HFFc6 (cell line): ENCODE measurements around the gene CABP7. TPM values are rescaled to one million over a fixed set of nuclear protein-coding genes. Genes with fewer than 3 reads are reported as not detected.

Experiments used
- DNase-seq: peaks from one replicate; pipeline ENCODE4 v3.0.0-alpha.2; 2018
- H3K27ac Mint-ChIP-seq: 2 replicates; pipeline ENCODE4 v1.8.0; 2020; ENCODE audit warnings: mild to moderate bottlenecking, mixed read lengths
- H3K27me3 Mint-ChIP-seq: 2 replicates; pipeline ENCODE4 v1.8.0; 2021; ENCODE audit warnings: mild to moderate bottlenecking, moderate library complexity, mixed read lengths; ENCODE audit not compliant: insufficient read depth
- H3K36me3 Mint-ChIP-seq: 2 replicates; pipeline ENCODE4 v1.8.0; 2021; ENCODE audit warnings: low read depth, mixed read lengths
- H3K4me1 Mint-ChIP-seq: 2 replicates; pipeline ENCODE4 v1.8.0; 2020; ENCODE audit warnings: low read depth, mixed read lengths
- H3K4me3 Mint-ChIP-seq: 2 replicates; pipeline ENCODE4 v1.8.0; 2020; ENCODE audit warnings: mild to moderate bottlenecking, moderate library complexity, mixed read lengths
- H3K9me3 Mint-ChIP-seq: 2 replicates; pipeline ENCODE4 v1.8.0; 2020; ENCODE audit warnings: mild to moderate bottlenecking, mixed read lengths
- CTCF ChIP-seq: fragments of 200-600 bp; sonication (generic); IDR thresholded peaks from 2 replicates; pipeline ENCODE4 v1.5.0; 2021; ENCODE audit warnings: antibody characterized with exemption, mild to moderate bottlenecking
- total RNA-seq, 6 experiments: library from RNA; stranded (reverse); fragmentation: NEBNext Ultra II Directional; extraction: Animal tissue kit (Norgen Biotek cat#: 25700); gene quantifications; 2 replicates in 1 of 6; 3 replicates in 5 of 6; pipeline ENCODE4 v1.2.3, GENCODE V29; 2021

CABP7 gene
- total RNA-seq, 6 experiments from 2014 or later, result not detected

GRCh38 chr22:29683536-29683935 is 36.3 kb upstream of the CABP7 start:
- TF ChIP-seq CTCF, result no peak
- Mint-ChIP-seq H3K4me1 (no peaks in the 10 kb centered on the region), H3K9me3 (no peaks in the 10 kb centered on the region), H3K27me3 (no peaks in the 10 kb centered on the region; the same call in 1 of the 2 replicates), H3K27ac (no peak overlapping the region), H3K36me3 (peaks cover 21% of the 10 kb centered on the region; the same call in 1 of the 2 replicates), H3K4me3 (no peak overlapping the region)
- DNase-seq, result no peak

DNA sequence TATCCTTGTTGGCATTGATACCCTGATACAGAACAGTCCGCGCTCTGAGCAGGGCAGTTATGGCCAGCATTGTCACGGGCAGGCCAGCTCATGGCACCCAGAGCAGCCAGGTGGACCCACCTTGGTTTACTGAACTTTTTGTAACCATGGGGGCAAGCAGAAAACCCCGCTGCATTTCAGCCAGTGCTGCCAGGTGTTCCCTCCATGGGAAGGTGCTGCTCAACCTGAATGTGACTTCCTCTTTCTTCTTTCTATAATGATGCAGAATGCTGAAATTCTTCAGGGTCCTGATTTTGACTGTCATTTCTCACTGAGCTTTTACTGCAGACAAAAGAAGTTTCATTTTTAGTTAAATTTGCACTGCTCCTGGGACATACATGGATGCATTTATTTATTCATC is 35.6 kb upstream of the CABP7 start:
- H3K27ac Mint-ChIP-seq, result no peak overlapping the region
- H3K36me3 Mint-ChIP-seq, result peaks cover 21% of the 10 kb centered on the region; the same call in 1 of the 2 replicates
- no peaks in the 10 kb centered on the region for H3K9me3 Mint-ChIP-seq
- TF ChIP-seq CTCF, result no peak
- no peak for DNase-seq
- no peak overlapping the region for H3K4me3 Mint-ChIP-seq
- no peaks in the 10 kb centered on the region; the same call in 1 of the 2 replicates for H3K27me3 Mint-ChIP-seq
- H3K4me1 Mint-ChIP-seq, result peaks cover 2% of the 10 kb centered on the region

GRCh38 chr22:29689206-29689879 is 30.5 kb upstream of the CABP7 start:
- Mint-ChIP-seq H3K27ac (peak overlapping the region; percentile 17; the same call in 1 of the 2 replicates), H3K36me3 (no peaks in the 10 kb centered on the region; the same call in 1 of the 2 replicates), H3K4me1 (peaks cover 17% of the 10 kb centered on the region), H3K27me3 (no peaks in the 10 kb centered on the region; the same call in 1 of the 2 replicates), H3K9me3 (no peaks in the 10 kb centered on the region), H3K4me3 (no peak overlapping the region)
- TF ChIP-seq CTCF, result no peak
- DNase-seq, result no peak

- Mint-ChIP-seq H3K9me3 (no peaks in the 10 kb centered on the region), H3K27me3 (no peaks in the 10 kb centered on the region; the same call in 1 of the 2 replicates), H3K4me1 (peaks cover 17% of the 10 kb centered on the region), H3K27ac (peak overlapping the region; percentile 17; the same call in 1 of the 2 replicates), H3K4me3 (no peak overlapping the region), H3K36me3 (no peaks in the 10 kb centered on the region; the same call in 1 of the 2 replicates)
- DNase-seq, result peak; percentile 27
- TF ChIP-seq CTCF, result peak; percentile 82
Measured at GRCh38 chr22:29689880-29690213, 30.0 kb upstream of the CABP7 start.

GRCh38 chr22:29690476-29690875 is 29.3 kb upstream of the CABP7 start:
- DNase-seq, result no peak
- TF ChIP-seq CTCF, result no peak
- Mint-ChIP-seq H3K27me3 (peaks cover under 1% of the 10 kb centered on the region; the same call in 1 of the 2 replicates), H3K4me3 (no peak overlapping the region), H3K27ac (no peak overlapping the region; the same call in 1 of the 2 replicates), H3K4me1 (peaks cover 17% of the 10 kb centered on the region), H3K9me3 (no peaks in the 10 kb centered on the region), H3K36me3 (no peaks in the 10 kb centered on the region; the same call in 1 of the 2 replicates)
